OCI-LY3 (cell line): ENCODE measurements around the gene TRDN.

Source experiments
- H2AFZ ChIP-seq: fragments of 200-600, 300-600 bp; shearing (Covaris generic); 2 replicates; pipeline ENCODE4 v1.6.0; 2014; ENCODE audit warnings: antibody characterized with exemption, low read depth, low read length
- H3K27ac ChIP-seq: fragments of 200-600, 300-600 bp; sonication (generic); 2 replicates; pipeline ENCODE4 v1.5.1; 2014; ENCODE audit warnings: mild to moderate bottlenecking, low read length, moderate library complexity, mixed read lengths
- H3K27me3 ChIP-seq: fragments of 200-600, 300-600 bp; sonication (generic); 2 replicates; pipeline ENCODE4 v1.6.1; 2014; ENCODE audit warnings: low read depth, low read length, mixed read lengths
- H3K36me3 ChIP-seq: fragments of 200-600, 300-600 bp; sonication (generic); replicated peaks from 2 replicates; pipeline ENCODE3; 2014; ENCODE audit warnings: low read depth, low read length, mixed read lengths
- H3K4me1 ChIP-seq: fragments of 300-600, 200-600 bp; sonication (generic); 2 replicates; pipeline ENCODE4 v1.6.1; 2014; ENCODE audit warnings: low read length, mixed read lengths
- H3K4me2 ChIP-seq: fragments of 200-600, 300-600 bp; sonication (generic); 2 replicates; pipeline ENCODE4 v1.6.1; 2014; ENCODE audit warnings: low read length, mixed read lengths
- H3K4me3 ChIP-seq: fragments of 300-600, 200-600 bp; sonication (generic); 2 replicates; pipeline ENCODE4 v1.5.1; 2014; ENCODE audit warnings: antibody characterized with exemption, mild to moderate bottlenecking, low read length, moderate library complexity
- H3K79me2 ChIP-seq: fragments of 300-600, 200-600 bp; shearing (Covaris generic); 2 replicates; pipeline ENCODE4 v1.6.1; 2014; ENCODE audit warnings: mild to moderate bottlenecking, low read length, mixed read lengths
- H3K9ac ChIP-seq: fragments of 300-600, 200-600 bp; shearing (Covaris generic); 2 replicates; pipeline ENCODE4 v1.6.0; 2014; ENCODE audit warnings: mild to moderate bottlenecking, low read length, moderate library complexity
- H3K9me3 ChIP-seq: fragments of 200-600, 300-600 bp; shearing (Covaris generic); 2 replicates; pipeline ENCODE4 v1.6.1; 2014; ENCODE audit warnings: low read length, mixed read lengths; ENCODE audit not compliant: insufficient read depth
- H4K20me1 ChIP-seq: fragments of 200-600, 300-600 bp; sonication (generic); 2 replicates; pipeline ENCODE4 v1.6.1; 2016; ENCODE audit warnings: low read length, mixed read lengths; ENCODE audit not compliant: insufficient read depth
- EZH2phosphoT487 ChIP-seq: fragments of 200-600 bp; shearing (Covaris generic); IDR thresholded peaks from 2 replicates; pipeline ENCODE4 v1.6.1; 2018; ENCODE audit warnings: antibody characterized with exemption, mixed run types, low read depth
- TF ChIP-seq, protein P1 (sequence below): fragments of 200-600, 300-600 bp; sonication (generic); IDR thresholded peaks from 2 replicates; pipeline ENCODE4 v1.5.1; 2014; ENCODE audit warnings: antibody characterized with exemption, low read length, low read depth

The TRDN gene

GRCh38 chr6:123417535-123417934 lies 219.2 kb downstream of the TRDN start:
- Histone ChIP-seq H3K27me3 (no peaks in the 10 kb centered on the region), H3K36me3 (no peaks in the 10 kb centered on the region), H3K27ac (no peak overlapping the region), H3K9me3 (no peaks in the 10 kb centered on the region), H3K4me1 (no peaks in the 10 kb centered on the region), H2AFZ (no peak overlapping the region), H3K4me3 (no peak overlapping the region), H3K9ac (no peak overlapping the region), H3K4me2 (no peak overlapping the region), H3K79me2 (no peaks in the 10 kb centered on the region), H4K20me1 (no peaks in the 10 kb centered on the region)
- TF ChIP-seq, protein P1, sequence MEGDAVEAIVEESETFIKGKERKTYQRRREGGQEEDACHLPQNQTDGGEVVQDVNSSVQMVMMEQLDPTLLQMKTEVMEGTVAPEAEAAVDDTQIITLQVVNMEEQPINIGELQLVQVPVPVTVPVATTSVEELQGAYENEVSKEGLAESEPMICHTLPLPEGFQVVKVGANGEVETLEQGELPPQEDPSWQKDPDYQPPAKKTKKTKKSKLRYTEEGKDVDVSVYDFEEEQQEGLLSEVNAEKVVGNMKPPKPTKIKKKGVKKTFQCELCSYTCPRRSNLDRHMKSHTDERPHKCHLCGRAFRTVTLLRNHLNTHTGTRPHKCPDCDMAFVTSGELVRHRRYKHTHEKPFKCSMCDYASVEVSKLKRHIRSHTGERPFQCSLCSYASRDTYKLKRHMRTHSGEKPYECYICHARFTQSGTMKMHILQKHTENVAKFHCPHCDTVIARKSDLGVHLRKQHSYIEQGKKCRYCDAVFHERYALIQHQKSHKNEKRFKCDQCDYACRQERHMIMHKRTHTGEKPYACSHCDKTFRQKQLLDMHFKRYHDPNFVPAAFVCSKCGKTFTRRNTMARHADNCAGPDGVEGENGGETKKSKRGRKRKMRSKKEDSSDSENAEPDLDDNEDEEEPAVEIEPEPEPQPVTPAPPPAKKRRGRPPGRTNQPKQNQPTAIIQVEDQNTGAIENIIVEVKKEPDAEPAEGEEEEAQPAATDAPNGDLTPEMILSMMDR = no peak
- no peak for TF ChIP-seq EZH2phosphoT487

- no peaks in the 10 kb centered on the region for H3K4me1 ChIP-seq
- no peaks in the 10 kb centered on the region for H3K79me2 ChIP-seq
- TF ChIP-seq, protein P1 = peak; percentile 69
- no peak for TF ChIP-seq EZH2phosphoT487
- H3K27ac ChIP-seq = no peak overlapping the region
- no peak overlapping the region for H2AFZ ChIP-seq
- H3K27me3 ChIP-seq = no peaks in the 10 kb centered on the region
- H3K4me2 ChIP-seq = no peak overlapping the region
- no peak overlapping the region for H3K9ac ChIP-seq
- no peaks in the 10 kb centered on the region for H4K20me1 ChIP-seq
- H3K4me3 ChIP-seq = no peak overlapping the region
- H3K36me3 ChIP-seq = no peaks in the 10 kb centered on the region
- H3K9me3 ChIP-seq = no peaks in the 10 kb centered on the region
Measured at GRCh38 chr6:123415844-123416468, 220.8 kb downstream of the TRDN start.

DNA sequence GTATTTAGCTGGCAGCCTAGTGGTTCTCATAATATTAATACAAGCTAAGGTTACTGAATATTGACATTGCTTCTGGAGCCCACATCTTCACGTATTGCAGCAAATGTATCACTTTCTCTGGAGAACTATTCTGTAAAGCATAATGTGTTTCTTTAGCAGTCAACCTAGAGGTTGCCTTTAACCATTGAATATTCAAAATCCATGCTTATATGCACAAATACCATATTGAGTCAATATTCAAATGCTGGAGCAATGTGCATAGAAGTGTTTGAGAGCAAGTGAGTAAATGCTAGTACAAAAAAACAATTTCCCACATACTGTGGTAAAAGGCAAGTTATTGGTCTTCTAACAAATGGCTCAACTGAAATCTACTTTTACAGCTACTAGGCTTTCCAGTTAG lies 231.8 kb downstream of the TRDN start:
- H3K4me3 ChIP-seq = no peak overlapping the region
- no peaks in the 10 kb centered on the region for H3K27me3 ChIP-seq
- no peak overlapping the region for H3K4me2 ChIP-seq
- H3K27ac ChIP-seq = no peak overlapping the region
- no peaks in the 10 kb centered on the region for H3K9me3 ChIP-seq
- no peaks in the 10 kb centered on the region for H3K36me3 ChIP-seq
- no peaks in the 10 kb centered on the region for H4K20me1 ChIP-seq
- no peaks in the 10 kb centered on the region for H3K4me1 ChIP-seq
- H2AFZ ChIP-seq = no peak overlapping the region
- H3K79me2 ChIP-seq = no peaks in the 10 kb centered on the region
- H3K9ac ChIP-seq = no peak overlapping the region
- TF ChIP-seq EZH2phosphoT487 = no peak
- TF ChIP-seq, protein P1 = no peak

DNA sequence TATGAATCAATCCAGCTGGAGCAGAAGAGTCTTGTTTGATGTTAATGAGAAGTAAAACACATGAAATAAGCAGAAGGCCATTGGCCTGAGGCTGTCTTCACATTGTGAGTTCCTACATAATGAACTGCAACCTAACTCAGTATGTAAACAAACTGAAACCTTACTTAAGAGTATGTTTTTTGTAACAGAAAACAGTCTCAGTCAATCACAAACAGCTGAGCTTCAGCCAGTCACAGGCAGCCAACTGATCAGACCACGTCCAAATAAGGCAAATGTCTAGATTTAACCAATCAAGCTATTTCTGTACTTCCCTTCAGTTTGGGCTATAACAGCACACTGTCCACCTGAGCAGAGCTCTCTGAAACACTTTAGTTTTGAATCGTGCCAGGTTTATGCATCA lies 234.7 kb downstream of the TRDN start:
- Histone ChIP-seq H3K9ac (no peak overlapping the region), H4K20me1 (no peaks in the 10 kb centered on the region), H3K4me2 (no peak overlapping the region), H3K36me3 (no peaks in the 10 kb centered on the region), H3K27ac (no peak overlapping the region), H3K9me3 (no peaks in the 10 kb centered on the region), H2AFZ (no peak overlapping the region), H3K4me1 (no peaks in the 10 kb centered on the region), H3K79me2 (no peaks in the 10 kb centered on the region), H3K4me3 (no peak overlapping the region), H3K27me3 (no peaks in the 10 kb centered on the region)
- no peak for TF ChIP-seq EZH2phosphoT487
- TF ChIP-seq, protein P1 = no peak
